ENCODE data around the gene RARS1. TPM values are rescaled to one million over a fixed set of nuclear protein-coding genes. Genes with fewer than 3 reads are reported as not detected.
"Not testable (repeated sequence)": the region's sequence is repeated elsewhere in the genome, so short reads cannot be mapped to it uniquely, and the experiment has no call there.

RARS1 gene
- total RNA-seq, 1 donor from 2014 or later: 63.4 TPM

DNA sequence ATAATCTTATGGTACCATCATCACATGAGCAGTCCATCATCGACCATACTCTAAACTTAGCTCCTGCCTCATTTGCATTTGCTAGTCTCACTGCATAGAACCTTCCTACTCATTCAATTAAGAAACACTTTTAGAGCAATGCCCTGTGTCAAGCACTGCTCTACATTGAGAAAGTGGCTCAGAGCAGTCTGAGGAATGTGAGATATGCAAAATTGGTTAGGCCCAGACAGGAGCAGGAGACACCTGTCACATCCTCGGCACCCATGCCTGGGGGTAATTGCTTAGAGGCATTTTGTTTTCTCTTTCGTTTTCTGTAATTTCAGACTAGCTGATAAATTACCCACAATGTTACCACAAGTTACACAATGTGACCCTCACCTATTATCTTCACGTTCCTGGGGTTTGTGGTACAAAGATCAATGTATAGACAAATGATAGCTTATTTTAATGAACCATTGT lies 4.9 kb upstream of the RARS1 start:
- DNase-seq (ENCODE audit: low spot score): no peak

DNA sequence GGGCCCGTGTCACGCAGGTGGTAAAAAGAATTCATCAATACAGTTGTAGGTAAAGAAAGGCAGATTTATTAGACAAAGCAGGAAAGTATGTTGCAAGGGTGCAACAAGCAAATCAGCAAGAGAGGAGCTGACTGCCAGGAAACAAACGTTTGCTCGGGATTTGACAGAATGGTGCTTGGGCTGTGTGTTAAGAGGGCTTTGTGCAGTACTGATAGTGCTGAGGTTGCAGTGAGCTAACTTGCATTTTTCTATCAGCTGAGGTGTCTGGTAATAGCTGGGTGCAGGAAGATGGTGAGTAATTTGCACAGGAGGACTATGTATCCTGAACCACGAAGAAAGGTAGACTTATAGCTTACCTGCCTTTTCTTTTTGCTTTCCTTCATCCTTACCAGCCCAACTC lies 3.9 kb upstream of the RARS1 start:
- DNase-seq (ENCODE audit: low spot score): no peak

- no peak for DNase-seq (ENCODE audit: low spot score)
These were observed 2.8 kb downstream of the RARS1 start for GRCh38 chr5:168489059-168489458.

- no peak for DNase-seq (ENCODE audit: low spot score)
These were observed 7.8 kb downstream of the RARS1 start for GRCh38 chr5:168494057-168494555.

DNA sequence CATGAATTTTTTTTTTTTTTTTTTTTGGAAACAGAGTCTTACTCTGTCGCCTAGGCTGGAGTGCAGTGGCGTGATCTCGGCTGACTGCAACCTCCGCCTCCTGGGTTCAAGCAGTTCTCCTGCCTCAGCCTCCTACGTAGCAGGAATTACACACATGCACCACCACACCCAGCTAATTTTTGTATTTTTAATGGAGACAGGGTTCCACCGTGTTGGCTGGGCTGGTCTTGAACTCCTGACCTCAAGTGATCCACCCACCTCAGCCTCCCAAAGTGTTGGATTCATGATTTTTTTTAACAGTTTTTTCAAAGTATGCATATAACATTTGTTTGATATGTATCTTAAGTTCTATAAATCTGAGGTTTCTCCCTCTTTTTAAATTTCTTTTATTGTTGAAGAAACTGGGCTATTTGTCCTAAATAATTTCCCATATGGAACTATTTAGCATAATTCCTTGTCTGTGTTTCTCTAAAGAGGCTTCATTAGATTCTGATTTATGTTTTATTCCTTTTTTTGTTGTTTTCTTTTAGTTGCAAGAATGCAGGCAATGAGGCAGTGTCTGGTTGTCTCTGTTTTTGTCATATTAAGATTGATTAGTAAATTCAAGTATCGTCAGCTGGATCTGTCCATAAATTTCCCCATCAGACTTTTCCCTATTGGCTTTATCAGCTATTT lies 16.4 kb downstream of the RARS1 start:
- DNase-seq (ENCODE audit: low spot score): no peak

DNA sequence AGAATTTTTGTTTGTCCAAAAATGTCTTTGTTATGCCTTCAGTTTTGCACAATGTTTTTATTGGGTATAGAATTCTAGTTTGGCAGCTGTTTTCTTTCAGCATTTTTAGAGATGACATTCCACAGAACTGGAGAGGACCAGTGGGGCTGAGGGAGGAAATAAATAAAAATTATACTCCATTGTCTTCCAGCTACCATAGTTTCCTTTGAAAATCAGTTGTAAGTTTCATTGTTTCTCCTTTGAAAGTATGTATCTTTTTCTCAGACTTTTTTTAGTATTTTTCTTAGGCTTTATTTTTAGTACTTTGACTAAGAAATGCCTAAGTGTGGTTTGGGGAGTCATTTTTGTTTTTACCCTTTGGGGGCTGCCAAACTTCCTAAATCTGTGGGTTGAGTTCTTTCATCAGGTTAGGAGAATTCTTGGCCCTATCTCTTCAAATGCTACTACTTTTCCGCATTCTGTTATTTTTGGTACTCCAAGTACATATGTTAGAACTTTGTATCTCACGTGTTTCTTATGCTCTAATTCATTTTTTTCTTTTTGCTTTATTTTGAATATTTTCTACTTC lies 27.7 kb downstream of the RARS1 start:
- no peak for DNase-seq (ENCODE audit: low spot score)

- no peak for DNase-seq (ENCODE audit: low spot score)
These were observed 39.6 kb downstream of the RARS1 start for GRCh38 chr5:168525856-168526255.

DNA sequence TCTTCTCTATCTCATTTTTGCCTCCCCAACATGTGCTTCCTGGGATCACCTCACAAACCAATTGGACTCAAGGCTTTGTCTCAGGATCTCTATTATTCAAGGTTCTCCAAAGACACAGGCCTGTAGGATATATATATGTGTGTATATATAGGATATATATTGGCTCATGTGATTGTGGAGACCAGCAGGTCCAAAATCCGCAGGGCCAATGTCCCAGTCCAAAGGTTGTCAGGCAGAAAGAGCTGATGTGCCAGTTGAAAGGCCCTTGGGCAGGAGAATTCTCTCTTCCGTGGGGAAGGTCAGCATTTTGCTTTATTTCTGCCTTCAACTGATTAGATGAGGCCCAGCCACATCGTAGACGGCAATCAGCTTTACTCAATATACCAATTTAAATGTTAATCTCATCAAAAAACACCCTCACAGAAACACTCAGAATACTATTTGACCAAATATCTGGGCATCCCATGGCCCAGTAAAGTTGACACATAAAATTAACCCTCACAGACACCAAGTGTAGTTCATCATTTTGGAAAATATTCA lies 41.6 kb downstream of the RARS1 start:
- DNase-seq (ENCODE audit: low spot score): no peak

DNA sequence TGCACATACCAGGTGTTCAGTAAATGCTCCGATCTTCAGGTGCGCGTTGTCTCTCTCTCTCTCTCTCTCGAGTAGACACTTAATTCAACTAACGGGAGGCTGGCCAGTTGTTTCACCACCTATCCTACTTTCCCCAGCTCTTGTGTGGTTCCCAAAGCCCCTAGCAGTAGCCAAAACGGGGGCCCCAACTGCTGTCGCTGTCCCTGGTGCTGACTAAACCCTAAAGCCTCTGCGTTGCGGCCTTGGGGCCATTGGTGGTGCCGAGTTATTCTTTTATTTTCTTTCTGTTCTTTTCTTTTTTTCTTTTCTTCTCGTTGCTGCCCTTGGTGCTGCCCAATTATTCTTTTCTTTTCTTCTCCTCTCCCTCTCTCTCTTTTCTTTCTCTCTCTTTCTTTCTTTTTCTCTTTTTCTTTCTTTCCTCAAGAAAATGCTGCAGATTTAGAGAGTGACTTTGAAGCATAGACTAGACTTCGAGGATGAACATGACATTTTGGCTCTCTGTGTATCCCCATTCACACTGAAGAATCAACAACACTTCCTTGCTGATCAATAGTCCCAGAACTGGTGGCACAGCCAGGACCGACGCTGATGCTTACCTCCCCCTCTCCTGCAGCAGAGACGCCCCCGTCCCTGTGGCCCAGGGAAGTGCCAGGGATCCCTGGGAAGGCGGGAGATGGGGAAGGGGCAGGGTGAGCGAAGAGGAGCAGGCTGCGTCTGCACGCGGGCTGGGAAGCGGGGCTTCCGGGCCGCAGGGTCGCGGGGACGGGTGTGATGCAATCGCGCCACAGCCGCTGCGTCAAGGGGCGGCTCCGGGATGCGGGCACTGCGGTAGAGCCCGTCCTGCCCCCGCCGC lies 42.5 kb downstream of the RARS1 start, which contains the start of gene FBLL1:
FBLL1 (plus strand) TSS at position 785 of the 853 bp plus-strand sequence. CDS start 200 bp downstream, outside the sequence.
- peak; percentile 24 for DNase-seq (ENCODE audit: low spot score)

- no peak for DNase-seq (ENCODE audit: low spot score)
These were observed 43.3 kb downstream of the RARS1 start for GRCh38 chr5:168529374-168530234.

DNA sequence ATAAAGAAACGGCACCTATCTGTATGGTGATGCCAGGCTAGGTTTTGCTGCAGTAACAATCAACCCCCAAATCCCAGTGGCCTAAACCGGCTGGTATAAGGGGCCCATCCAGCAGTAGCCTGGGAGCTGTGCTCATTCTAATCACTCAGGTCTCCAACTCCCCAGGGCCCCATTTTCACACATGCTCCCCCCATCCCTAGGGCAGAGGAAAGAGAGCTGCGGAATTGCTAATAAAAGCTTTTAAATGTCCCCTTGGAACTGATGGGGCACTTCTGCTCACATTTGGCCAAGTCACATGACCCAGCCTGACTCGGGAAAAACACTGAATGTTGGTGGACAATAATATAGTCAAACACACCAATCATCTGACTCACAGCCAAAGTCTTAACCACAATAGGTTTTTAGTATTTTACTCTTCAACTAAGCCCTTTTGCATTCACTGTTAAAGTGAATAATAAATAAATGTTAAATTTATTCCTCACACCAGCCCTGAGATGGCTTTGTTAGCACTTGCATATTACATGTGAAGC lies 44.4 kb downstream of the RARS1 start:
- DNase-seq (ENCODE audit: low spot score): no peak

DNA sequence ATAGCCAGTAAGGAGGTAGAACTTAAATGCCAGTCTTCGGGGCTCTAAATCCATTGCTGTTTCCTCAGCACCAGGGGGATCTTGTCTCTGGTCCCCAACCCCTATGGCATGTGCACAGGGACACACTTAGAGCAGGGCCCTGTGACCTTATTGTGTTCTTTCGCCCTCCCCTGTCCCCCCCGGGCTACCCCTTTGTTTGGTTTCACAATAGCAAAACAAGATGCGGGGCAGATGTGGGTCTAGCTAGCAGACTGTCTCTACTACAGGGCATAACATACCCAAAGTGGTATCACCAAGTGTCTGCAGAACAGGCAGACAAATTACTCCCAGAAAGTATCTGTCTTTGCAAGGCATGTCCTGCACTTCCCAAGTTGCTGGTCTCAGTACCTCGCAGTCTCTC lies 44.9 kb downstream of the RARS1 start:
- no peak for DNase-seq (ENCODE audit: low spot score)

DNA sequence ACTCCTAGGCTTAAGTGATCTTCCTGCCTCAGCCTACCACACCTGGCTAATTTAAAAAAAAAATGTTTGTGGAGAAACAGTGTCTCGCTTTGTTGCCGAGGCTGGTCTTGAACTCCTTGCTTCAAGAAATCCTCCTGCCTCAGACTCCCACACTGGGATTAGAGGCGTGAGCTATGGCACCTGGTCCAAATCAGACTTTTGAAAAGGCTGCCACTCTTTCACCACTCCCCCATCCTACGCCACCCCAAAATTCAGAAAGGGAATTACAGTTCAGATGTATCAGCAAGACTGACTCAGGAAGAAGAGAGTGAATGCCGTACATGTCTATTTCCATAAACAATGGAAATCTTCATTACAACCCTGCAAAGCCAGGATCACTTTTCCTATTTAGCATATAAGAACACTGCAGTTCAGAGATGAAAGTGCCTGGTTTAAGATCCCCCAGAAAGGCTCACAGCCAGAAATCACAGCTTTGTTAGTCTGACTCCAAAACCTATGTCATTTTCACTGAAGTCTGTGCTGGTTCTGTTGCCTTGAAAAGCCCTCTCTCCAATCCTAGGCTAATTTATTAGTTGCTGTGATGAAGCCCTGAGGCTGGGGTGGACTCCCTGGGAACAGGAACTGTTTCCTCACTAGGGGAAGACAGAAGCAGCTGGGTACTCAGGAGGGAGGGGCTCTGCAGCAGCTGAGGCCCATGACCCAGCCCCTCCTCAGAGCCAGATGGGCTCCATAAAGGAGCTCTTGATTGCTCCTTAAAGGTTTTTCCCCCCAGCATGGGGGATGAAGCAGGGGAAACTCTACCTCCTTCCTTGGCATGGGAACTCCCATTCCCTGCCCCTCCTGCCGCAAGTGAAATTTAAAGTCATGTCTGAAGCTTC lies 46.0 kb downstream of the RARS1 start:
- no peak for DNase-seq (ENCODE audit: low spot score)

DNA sequence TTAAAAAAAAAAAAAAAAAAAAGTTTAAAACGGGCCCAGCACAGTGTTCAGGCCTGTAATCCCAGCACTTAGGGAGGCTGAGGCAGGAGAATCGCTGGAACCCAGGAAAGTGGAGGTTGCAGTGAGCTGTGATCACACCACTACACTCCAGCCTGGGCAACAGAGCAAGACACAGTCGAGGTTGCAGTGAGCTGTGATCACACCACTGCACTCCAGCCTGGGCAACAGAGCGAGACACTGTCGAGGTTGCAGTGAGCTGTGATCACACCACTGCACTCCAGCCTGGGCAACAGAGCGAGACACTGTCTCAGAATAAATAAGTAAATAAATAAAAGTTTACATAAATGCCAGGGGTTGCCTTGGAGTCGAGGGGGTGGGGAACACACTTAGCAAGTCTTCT lies 48.1 kb downstream of the RARS1 start:
- not testable (repeated sequence) for DNase-seq (ENCODE audit: low spot score)

DNA sequence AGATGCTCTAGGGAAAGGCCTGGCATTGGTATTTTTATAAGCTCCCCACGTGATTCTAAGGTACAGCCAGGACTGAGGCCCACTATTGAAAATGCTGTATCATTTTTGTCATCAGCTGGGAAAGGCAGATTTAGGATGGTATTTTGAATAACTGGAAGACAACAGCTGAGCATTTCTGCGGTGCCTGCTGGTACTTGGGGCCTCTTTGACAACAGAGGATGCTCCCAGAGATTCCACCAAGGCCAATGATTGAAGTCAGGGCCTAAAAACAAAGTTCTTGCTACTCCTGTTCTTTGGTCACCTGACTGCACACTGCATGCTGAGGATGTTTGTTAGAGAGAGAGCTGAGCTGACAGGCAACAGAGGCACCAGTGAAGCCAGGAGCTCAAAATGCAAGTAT lies 50.9 kb downstream of the RARS1 start:
- DNase-seq (ENCODE audit: low spot score): no peak

DNA sequence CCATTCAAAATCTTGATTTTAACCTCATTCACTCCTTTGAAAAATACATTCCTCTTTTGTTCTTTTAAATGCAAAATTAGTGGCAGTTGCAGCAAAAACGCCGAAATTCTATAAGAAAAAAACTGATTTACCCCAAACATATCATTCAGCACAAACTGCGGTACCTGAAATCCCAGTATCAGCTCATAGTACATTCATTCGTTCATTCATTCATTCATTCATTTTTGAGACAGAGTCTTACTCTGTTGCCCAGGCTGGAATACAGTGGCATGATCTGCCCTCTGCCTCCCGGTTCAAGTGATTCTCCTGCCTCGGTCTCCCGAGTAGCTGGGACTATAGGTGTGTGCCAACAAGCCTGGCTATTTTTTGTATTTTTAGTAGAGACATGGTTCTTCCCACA lies 63.3 kb downstream of the RARS1 start:
- no peak for DNase-seq (ENCODE audit: low spot score)

DNA sequence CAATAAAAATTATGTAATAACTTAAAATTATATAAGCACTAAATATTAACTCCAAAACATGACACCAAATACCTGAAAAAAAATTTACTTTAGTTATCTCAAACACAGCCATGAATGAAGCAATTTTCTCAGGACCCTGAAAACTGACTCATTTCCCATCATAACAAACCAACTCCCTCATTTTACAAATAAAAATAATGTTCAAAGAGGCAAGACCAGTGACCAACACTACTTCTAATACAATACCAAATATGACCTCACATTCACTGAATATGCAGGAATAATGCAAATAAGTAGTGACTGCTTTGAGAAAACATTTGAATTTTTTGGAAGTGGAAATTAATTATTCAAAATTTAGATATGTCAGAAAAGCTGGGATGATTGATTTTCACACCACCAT lies 64.4 kb downstream of the RARS1 start:
- DNase-seq (ENCODE audit: low spot score): no peak

- no peak for DNase-seq (ENCODE audit: low spot score)
These were observed 65.9 kb downstream of the RARS1 start for GRCh38 chr5:168552146-168552545.

DNA sequence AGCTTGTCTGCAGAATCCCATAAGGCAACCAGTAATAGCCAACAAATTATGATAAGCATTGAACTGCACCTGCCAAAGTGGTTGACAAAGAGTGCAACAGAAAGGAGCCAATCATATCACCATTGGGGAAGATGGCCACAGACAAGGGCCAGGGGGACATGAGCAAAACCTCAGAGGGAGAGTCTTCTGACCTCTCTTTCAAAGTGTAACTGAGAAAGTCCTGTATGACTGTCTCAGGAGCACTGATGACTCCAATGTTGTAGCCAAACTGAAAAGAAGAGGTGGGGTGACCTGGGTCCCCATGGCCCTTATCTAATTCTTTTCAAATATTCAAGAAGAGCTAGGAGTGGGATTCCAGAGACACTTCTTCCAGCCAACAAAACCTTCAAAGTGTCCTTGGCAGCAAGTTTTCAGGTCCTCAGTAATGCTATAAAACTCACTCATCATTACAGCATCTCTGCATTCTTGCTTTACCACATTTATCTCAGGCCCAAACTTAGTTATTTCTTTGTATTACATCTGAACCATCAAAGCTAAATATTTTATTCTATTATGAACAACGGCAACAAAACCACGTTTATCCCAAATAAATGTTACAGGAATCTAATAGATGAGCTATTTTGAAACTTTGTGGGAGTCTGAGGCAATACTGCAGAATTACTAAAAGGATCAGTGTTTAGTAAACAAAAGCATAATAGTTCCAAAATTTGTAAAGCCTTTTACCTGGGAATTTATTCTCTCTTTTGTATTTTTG lies 67.3 kb downstream of the RARS1 start:
- no peak for DNase-seq (ENCODE audit: low spot score)

All from mucosa of gallbladder (tissue), 1 donor.